Bronchial epithelial cell (primary cell): ENCODE measurements around the gene KIF13A. TPM values are rescaled to one million over a fixed set of nuclear protein-coding genes. Genes with fewer than 3 reads are reported as not detected.

Experiments
- DNase-seq: peaks from one replicate; pipeline ENCODE4 v3.0.0-alpha.2; 2010; ENCODE audit warnings: low read depth
- FAIRE-seq: peaks from 2 replicates; lab custom pipeline; 2011; peaks lifted over from hg19 to GRCh38; lab: Jason Lieb, UNC
- H3K27me3 ChIP-seq: 2 replicates; pipeline ENCODE4 v1.5.1; 2011; ENCODE audit warnings: low read length; ENCODE audit not compliant: control insufficient read depth, insufficient read depth
- H3K36me3 ChIP-seq: 2 replicates; pipeline ENCODE4 v1.5.1; 2011; ENCODE audit warnings: low read length; ENCODE audit not compliant: control insufficient read depth, insufficient read depth
- H3K4me3 ChIP-seq: 2 replicates; pipeline ENCODE4 v1.5.1; 2011; ENCODE audit warnings: mild to moderate bottlenecking, low read depth, low read length, control low read depth
- total RNA-seq: library from RNA; depleted of rRNA; stranded (reverse); fragments of >200 nt; gene quantifications from 2 replicates; pipeline ENCODE4 v1.2.1, GENCODE V29; 2014
- TF ChIP-seq, protein P1 (sequence below): IDR thresholded peaks from 2 replicates; pipeline ENCODE4 v1.5.1; 2011; ENCODE audit warnings: mild to moderate bottlenecking, moderate library complexity, low read length, control low read depth, inconsistent platforms; ENCODE audit not compliant: insufficient read depth, severe bottlenecking

The KIF13A gene
- total RNA-seq, 1 donor from 2014 or later: 47.4 TPM

DNA sequence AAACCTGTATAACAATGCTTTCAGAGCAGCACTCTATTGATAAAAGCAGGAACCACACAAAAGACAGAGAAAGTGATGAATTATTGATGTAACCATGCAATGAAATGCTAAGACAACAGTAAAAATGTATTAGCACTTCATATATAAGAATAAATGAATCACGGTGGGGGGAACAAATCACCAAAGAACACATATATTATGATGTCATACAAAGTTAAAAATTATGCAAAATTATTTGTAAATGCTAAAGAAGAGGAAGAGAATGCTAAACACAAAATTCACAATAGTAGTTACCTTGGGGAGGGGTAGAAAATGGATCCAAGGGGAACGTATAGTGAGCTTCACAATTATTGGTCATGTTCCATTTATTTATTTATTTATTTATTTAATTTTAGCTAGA, 133.9 kb downstream of the KIF13A start:
- TF ChIP-seq, protein P1, sequence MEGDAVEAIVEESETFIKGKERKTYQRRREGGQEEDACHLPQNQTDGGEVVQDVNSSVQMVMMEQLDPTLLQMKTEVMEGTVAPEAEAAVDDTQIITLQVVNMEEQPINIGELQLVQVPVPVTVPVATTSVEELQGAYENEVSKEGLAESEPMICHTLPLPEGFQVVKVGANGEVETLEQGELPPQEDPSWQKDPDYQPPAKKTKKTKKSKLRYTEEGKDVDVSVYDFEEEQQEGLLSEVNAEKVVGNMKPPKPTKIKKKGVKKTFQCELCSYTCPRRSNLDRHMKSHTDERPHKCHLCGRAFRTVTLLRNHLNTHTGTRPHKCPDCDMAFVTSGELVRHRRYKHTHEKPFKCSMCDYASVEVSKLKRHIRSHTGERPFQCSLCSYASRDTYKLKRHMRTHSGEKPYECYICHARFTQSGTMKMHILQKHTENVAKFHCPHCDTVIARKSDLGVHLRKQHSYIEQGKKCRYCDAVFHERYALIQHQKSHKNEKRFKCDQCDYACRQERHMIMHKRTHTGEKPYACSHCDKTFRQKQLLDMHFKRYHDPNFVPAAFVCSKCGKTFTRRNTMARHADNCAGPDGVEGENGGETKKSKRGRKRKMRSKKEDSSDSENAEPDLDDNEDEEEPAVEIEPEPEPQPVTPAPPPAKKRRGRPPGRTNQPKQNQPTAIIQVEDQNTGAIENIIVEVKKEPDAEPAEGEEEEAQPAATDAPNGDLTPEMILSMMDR: no peak
- peaks cover 5% of the 10 kb centered on the region for H3K36me3 ChIP-seq
- DNase-seq: no peak
- no peaks in the 10 kb centered on the region for H3K27me3 ChIP-seq
- H3K4me3 ChIP-seq: no peak overlapping the region
- no peak for FAIRE-seq

DNA sequence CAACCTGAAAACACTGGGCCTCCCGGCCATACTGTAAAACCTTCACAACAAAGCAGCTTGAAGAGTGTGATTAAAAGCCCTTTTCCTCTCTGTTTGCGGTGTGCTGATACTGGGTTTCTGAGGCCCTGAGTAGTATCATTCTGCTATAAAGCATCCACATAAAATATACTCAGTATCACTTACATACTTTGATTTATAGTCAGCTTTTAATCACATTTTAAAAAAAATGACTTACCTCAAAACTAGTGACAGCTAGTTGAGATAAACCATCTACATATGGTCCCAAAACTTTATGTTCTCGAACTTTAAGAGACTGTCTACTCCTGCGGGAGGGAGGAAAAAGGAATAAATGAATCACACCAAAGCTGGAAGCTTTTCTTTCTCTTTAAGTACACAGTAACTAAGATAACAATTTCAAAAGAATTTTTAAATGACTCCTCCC, 135.7 kb downstream of the KIF13A start:
- FAIRE-seq (no peak), DNase-seq (peak; percentile 46)
- no peaks in the 10 kb centered on the region for H3K27me3 ChIP-seq
- TF ChIP-seq, protein P1: no peak
- no peak overlapping the region for H3K4me3 ChIP-seq
- peaks cover 5% of the 10 kb centered on the region for H3K36me3 ChIP-seq

DNA sequence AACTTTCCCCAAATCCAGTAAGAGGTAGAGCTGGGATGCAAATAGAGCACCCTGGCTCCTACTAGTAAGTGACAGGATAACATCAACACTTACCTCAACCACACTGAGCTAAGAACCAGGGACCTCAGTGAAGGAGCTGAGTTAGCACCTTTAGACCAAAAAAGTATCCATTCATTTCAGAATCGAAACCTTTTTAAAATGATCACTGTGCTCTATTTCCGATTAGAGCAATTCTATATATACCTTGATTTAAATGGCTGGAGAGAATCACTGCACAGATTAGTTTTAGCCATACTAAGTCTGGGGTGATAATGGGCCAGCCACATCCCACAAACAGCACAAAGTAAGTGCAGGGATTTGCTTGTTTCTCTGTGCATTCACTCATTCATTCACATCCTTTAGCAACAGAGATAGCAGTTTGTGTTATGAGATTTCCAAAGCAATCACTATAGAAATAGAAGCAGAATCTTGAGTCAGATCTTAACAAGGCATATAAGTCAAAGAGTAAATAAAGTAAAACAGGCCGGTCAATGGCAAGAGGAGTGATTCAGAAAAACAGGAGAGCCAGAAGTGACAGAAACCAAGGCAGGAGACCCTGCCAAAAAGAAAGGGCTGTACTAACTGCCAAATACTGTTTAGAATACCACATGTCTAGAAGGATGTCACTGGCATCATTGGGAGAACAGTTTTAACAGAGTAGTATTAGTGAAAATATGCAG, 136.3 kb downstream of the KIF13A start:
- peaks cover 5% of the 10 kb centered on the region for H3K36me3 ChIP-seq
- FAIRE-seq: no peak
- TF ChIP-seq, protein P1: no peak

DNA sequence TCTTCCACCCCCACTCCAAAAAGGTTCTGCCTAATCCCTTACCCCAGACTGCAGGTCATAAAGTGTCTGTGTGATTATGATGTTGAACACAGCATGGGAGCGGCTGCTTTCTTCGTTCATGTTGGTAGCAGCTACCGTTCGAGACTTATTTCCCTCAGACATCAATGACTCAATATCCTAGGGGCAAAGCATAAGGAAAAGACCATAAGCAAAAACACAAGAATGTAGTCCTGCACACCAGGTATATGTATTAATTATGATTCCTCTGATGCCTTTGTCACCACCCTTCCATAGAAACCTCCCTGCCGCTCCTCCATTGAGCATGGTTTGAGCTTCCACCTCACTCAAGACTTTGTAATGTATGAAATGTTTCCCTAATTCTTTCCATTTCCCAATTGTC, 137.2 kb downstream of the KIF13A start:
- DNase-seq (no peak), FAIRE-seq (no peak)
- no peak overlapping the region for H3K4me3 ChIP-seq
- no peaks in the 10 kb centered on the region for H3K27me3 ChIP-seq
- TF ChIP-seq, protein P1: no peak
- H3K36me3 ChIP-seq: peaks cover 3% of the 10 kb centered on the region

More for the DNA sequence above, 136.3 kb downstream of the KIF13A start:
- no peak overlapping the region for H3K4me3 ChIP-seq
- no peaks in the 10 kb centered on the region for H3K27me3 ChIP-seq
- peak; percentile 46 for DNase-seq

DNA sequence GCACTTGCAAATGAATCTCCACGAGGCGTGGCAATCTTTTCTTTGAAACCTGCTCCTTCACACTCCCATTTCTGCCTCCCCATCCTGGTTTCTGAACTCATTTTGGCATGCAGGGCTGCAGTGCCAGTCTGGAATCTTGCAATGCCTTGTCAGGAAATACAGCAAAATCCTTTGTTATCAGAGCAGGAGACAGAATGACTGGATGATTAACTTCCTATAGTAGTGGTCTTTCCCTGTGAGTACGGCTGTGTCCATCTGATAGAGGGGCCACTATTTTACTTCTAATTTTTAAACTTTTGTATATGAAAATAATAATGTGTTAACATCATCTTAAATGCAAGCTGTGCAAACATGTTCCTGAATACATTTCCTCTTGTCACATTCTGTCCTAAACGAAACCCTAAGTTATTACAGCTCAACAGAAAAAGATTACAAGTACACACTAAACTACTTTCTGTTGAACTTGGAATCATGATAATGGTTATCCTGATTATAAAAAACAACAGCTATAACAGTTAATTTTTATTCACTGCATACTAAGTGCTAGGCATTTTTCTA, 140.2 kb downstream of the KIF13A start:
- no peak for DNase-seq
- no peak for FAIRE-seq
- Histone ChIP-seq H3K4me3 (no peak overlapping the region), H3K36me3 (peaks cover 3% of the 10 kb centered on the region), H3K27me3 (no peaks in the 10 kb centered on the region)
- TF ChIP-seq, protein P1: no peak
